LNCAP (cell line): ENCODE results near the gene ESPNL.

Experiments used
- TF ChIP-seq, protein P1 (sequence below): fragments of 450-650 bp; IDR thresholded peaks from 2 replicates; pipeline ENCODE4 v1.5.1; 2017; ENCODE audit warnings: mild to moderate bottlenecking

Gene ESPNL

DNA sequence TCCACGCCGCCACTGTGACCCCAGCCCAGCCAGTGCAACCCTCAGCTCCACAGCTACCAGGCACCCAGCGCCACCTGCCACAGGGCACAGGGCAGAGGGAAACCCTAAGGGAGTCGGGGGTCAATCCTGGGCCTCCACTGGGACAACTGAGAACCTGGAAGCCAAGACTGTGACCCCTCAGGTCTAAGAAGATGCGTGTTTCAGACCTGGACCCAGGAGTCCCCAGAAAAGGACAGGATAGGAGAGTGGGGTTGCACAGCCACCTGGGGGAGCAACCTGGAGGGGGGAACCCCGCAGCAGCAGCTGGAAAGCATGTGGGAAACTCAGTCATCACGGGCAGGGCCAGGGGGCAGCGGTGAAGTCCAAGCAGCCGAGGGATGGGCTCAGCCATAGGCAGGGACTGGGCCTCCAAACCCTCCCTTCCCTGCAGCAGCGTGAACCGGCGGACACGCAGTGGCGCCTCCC lies 4.1 kb downstream of the ESPNL start:
- TF ChIP-seq, protein P1, sequence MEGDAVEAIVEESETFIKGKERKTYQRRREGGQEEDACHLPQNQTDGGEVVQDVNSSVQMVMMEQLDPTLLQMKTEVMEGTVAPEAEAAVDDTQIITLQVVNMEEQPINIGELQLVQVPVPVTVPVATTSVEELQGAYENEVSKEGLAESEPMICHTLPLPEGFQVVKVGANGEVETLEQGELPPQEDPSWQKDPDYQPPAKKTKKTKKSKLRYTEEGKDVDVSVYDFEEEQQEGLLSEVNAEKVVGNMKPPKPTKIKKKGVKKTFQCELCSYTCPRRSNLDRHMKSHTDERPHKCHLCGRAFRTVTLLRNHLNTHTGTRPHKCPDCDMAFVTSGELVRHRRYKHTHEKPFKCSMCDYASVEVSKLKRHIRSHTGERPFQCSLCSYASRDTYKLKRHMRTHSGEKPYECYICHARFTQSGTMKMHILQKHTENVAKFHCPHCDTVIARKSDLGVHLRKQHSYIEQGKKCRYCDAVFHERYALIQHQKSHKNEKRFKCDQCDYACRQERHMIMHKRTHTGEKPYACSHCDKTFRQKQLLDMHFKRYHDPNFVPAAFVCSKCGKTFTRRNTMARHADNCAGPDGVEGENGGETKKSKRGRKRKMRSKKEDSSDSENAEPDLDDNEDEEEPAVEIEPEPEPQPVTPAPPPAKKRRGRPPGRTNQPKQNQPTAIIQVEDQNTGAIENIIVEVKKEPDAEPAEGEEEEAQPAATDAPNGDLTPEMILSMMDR: no peak

- TF ChIP-seq, protein P1: no peak
Observed at GRCh38 chr2:238104691-238105371, 4.7 kb downstream of the ESPNL start.

- TF ChIP-seq, protein P1: no peak
Observed at GRCh38 chr2:238105506-238106338, 5.6 kb downstream of the ESPNL start.

GRCh38 chr2:238106339-238106697 lies 6.2 kb downstream of the ESPNL start:
- TF ChIP-seq, protein P1: no peak

DNA sequence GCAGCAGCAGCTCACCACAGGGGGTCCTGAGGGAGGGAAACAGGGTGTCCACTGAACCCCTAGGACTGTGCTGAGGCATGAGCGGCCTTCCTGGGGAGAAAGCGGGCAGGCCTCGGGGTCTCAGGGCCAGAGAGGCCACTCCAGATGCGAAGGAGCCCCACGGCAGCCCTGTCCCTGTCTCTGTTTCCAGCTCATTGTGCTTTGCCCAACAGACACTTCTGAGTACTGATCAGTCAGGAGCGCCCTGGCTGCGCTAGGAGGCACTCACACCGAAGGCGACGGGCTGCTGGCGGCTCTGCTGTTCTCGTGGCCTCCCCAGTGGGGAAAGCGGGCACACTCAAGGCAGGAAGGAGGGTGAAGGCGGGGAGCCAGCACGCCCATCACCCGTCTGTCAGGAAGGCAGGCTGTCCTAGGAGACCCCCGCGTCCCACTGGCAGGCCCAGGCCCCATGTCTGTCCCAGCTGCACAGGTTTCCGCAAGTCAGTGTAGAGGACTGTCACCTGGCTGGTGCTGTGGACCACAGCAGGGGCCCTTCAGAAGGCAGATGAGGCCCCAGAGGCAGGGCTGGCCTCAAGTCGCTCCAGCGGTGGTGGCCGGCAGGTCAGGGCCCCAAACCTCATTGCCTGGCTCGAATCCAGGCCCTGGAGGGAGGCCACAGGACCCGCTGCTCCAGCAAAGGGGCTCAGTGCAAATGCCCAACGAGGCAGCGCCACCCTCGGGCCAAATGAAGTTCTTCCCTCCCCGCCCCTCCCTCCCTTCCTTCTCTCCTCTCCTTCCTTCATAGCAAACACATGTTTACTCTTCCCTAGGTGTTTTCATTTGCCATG lies 6.8 kb downstream of the ESPNL start:
- TF ChIP-seq, protein P1: peak; percentile 33; the same call in 1 of the 2 replicates

DNA sequence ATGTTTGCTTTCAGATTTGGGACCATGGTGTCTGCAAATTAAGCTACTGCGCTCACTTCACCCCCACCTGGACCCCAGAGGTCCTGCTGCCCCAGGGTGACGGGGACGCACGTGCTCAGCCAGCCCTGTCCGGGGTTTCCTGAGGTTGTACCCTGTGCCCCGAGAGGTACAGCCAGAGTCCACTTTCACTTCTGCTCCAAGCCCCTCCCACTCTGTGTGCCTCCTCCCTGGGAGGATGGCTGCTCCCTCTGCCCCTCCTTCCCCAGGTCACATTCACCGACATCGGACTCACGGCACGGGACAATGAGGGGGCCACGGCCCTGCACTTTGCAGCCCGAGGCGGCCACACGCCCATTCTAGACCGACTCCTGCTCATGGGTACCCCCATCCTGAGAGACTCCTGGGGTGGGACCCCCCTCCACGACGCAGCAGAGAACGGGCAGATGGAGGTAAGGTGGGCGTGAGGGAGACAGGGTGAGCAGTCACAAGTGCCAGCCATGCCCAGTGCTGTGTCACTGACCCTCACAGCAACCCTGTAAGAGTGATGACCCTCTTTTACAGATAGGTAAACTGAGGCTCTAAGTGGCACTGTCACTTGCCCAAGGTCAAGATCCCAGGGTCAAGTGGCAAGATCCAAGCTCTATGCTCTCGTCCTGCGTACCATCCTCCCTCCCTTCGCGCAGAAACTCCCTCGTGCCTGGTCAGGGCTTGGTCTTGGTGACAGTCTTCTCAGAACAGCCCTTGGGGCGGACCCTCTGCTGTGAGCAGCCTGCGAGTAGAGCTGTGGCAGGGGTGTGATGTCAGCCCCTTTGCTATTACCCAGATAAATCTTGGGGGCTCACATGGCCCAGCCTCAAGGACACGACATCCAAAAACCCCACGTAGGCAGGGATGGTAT lies 7.6 kb downstream of the ESPNL start:
- TF ChIP-seq, protein P1: no peak
